Ovary (tissue), 9 donors: ENCODE results near the gene ADAMTS5. TPM values are rescaled to one million over a fixed set of nuclear protein-coding genes. Genes with fewer than 3 reads are reported as not detected.

Experiments
- DNase-seq, 5 donors: peaks; one replicate each; pipeline ENCODE4 v3.0.0-alpha.2; 2019 to 2020
- H3K27ac ChIP-seq, 2 donors: fragments of 200-600 bp; one replicate each; pipeline versions ENCODE4 v1.5.1 to v1.8.0; 2019 to 2022
- H3K27me3 ChIP-seq: fragments of 200-600 bp; one replicate; pipeline ENCODE4 v1.8.0; 2022
- H3K36me3 ChIP-seq: fragments of 200-600 bp; sonication (generic); one replicate; pipeline ENCODE4 v1.5.1; 2019
- H3K4me1 ChIP-seq: one replicate; pipeline ENCODE4 v1.8.1; 2013; ENCODE audit warnings: mild to moderate bottlenecking, moderate library complexity; ENCODE audit not compliant: insufficient read depth
- H3K4me3 ChIP-seq: fragments of 200-600 bp; sonication (generic); one replicate; pipeline ENCODE4 v1.5.1; 2017
- H3K9me3 ChIP-seq, 2 donors: fragments of 200-600 bp in 1 of 2; sonication (generic) in 1 of 2; one replicate each; pipeline versions ENCODE4 v1.5.1 to v1.8.1; 2013 to 2019; ENCODE audit warnings: mild to moderate bottlenecking in 1 of 2, moderate library complexity in 1 of 2
- EP300 ChIP-seq: sonication (generic); formaldehyde crosslinking; IDR thresholded peaks from one replicate; pipeline ENCODE4 v1.6.1; 2017; ENCODE audit warnings: antibody characterized with exemption
- POLR2A ChIP-seq: fragments of 450-650 bp; IDR thresholded peaks from one replicate; pipeline ENCODE4 v1.6.1; 2017; ENCODE audit warnings: antibody characterized with exemption, mild to moderate bottlenecking, moderate library complexity
- WGBS, 3 donors: extraction: QIAGEN DNeasy Blood & Tissue Kit in 1 of 3; methylation state at CpG; one replicate each; pipeline versions ENCODE4 v1.1.5 to v1.1.7; 2013 to 2017; 5-methylcytosine and 5-hydroxymethylcytosine counted together
- intact Hi-C, 4 donors: fragments of 100-400 bp; cut with DNase I; formaldehyde crosslinking; loops; one replicate each; pipeline versions ENCODE4 v1.11.0 to v1.15.1; 2022 to 2023
- polyA plus RNA-seq, 2 donors: library from polyadenylated mRNA; stranded (reverse); fragments of 200-250 nt in 1 of 2; fragments of 350-450 nt in 1 of 2; fragmentation: Illumina TruSeq in 1 of 2; extraction: RNeasy Lipid Tissue Mini Kit (QIAGEN cat#74804) in 1 of 2; gene quantifications; one replicate each; pipeline ENCODE4 v1.2.3, GENCODE V29; 2013 to 2014
- total RNA-seq, 7 donors: library from RNA; depleted of rRNA in 2 of 7; stranded (reverse); fragments of >200 nt in 2 of 7; fragmentation: NEBNext Ultra II Directional in 3 of 7; extraction: Animal tissue kit (Norgen Biotek cat#: 25700) in 3 of 7; gene quantifications; one replicate each; pipeline versions ENCODE4 v1.1.0 to v1.2.4, GENCODE V29; 2016 to 2023
- TF ChIP-seq, protein P1 (sequence below), 3 donors: fragments of 450-650 bp in 2 of 3; fragments of 200-600 bp in 1 of 3; IDR thresholded peaks; one replicate each; pipeline versions ENCODE4 v1.5.1 to v1.8.0; 2016 to 2022; ENCODE audit warnings: antibody characterized with exemption in 3 of 3, mild to moderate bottlenecking in 1 of 3
- donor health status: DM: no; HTN: no; CAD: no; lungs with moderate emphysema.
- donor health status: DM: no; HTN: no; CAD: no.
- donor health status: Bipolar disorder and iron deficiency.
- donor health status: DM: yes; HTN: yes; CAD: no.
- donor health status: DM: no; HTN: no; CAD: no.
- donor health status: DM: yes; HTN: yes; CAD: no.

Gene ADAMTS5
- total and polyA plus RNA-seq, 9 donors: 9.2 to 37.3 (median 21.0) TPM

DNA sequence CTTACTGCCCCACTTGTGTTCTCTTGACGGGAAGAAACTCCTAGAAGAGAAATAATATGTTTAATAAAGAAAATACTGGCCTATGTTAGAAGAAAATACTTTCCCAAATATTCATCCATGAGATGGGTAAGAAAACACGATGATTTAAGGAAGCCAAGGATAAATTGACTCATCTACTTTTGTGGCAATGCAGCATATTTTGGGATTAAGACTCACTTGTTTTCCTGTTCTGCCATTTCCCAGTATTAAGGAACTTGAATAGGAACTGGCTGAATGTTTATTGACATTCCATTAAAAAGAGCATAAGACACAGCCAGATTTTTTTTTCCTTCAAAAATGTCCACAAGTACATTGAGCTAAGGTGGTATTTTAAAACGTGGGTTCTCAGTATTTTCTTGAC is 10.9 kb upstream of the ADAMTS5 start:
- Histone ChIP-seq H3K36me3 (no peaks in the 10 kb centered on the region), H3K9me3 (no peaks in the 10 kb centered on the region), H3K27me3 (no peaks in the 10 kb centered on the region), H3K4me1 (no peaks in the 10 kb centered on the region), H3K4me3 (no peak overlapping the region), H3K27ac (no peak overlapping the region)
- DNase-seq: no peak
- TF ChIP-seq, protein P1, sequence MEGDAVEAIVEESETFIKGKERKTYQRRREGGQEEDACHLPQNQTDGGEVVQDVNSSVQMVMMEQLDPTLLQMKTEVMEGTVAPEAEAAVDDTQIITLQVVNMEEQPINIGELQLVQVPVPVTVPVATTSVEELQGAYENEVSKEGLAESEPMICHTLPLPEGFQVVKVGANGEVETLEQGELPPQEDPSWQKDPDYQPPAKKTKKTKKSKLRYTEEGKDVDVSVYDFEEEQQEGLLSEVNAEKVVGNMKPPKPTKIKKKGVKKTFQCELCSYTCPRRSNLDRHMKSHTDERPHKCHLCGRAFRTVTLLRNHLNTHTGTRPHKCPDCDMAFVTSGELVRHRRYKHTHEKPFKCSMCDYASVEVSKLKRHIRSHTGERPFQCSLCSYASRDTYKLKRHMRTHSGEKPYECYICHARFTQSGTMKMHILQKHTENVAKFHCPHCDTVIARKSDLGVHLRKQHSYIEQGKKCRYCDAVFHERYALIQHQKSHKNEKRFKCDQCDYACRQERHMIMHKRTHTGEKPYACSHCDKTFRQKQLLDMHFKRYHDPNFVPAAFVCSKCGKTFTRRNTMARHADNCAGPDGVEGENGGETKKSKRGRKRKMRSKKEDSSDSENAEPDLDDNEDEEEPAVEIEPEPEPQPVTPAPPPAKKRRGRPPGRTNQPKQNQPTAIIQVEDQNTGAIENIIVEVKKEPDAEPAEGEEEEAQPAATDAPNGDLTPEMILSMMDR (IDR thresholded peaks at IDR 0.05): no peak
- TF ChIP-seq POLR2A: no peak
- TF ChIP-seq EP300: no peak
- intact Hi-C loops: no loop called here
- WGBS, 3 donors: 11 to 37% (median 16%) methylated on average over 3 of the region's 3 CpGs

DNA sequence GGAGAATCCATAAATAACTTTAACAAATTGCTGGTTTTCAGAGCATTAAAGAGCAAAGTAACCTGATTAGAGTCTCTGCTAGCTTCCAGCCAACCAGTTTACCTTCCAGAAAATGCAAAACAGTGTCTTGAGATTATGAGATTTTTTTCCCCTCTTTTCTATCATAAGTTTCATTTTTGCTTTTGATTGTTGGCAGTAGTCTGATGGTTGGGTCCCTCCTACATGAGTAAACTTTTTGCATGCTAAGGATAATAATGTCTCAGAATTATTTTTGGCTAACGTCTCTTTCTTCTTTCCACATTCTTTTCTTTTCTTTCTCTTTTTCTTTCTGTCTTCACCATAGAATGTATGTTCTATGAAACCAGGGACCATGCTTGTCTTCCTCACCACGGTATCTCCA is 6.3 kb upstream of the ADAMTS5 start:
- DNase-seq: no peak
- TF ChIP-seq EP300 (no peak), POLR2A (no peak)
- TF ChIP-seq, protein P1 (IDR thresholded peaks at IDR 0.05): no peak
- intact Hi-C loops: no loop called here
- Histone ChIP-seq H3K4me3 (no peak overlapping the region), H3K36me3 (no peaks in the 10 kb centered on the region), H3K9me3 (no peaks in the 10 kb centered on the region), H3K4me1 (peaks cover 2% of the 10 kb centered on the region), H3K27ac (no peak overlapping the region), H3K27me3 (no peaks in the 10 kb centered on the region)
- 15 to 25% (median 15%) methylated on average over 2 of the region's 2 CpGs for WGBS, 3 donors

DNA sequence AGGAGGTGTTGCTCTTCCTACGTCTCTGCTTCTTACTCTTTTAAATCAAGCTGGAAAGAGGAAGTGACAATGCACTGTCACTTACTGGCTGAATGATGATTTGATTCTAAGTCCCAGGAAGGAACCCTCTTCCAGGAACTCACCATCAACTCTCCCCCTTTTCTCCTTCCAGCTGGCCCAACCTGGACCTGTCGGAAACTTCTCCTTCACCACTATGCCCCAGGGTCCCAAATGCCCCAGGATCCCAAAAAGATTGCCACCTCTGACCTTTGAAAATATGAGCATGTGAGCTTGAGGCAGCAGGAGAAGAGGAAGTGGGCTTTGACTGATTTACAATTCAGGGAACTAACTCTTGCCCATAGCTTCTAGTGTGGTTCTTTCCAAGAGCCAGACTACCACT is 5.3 kb upstream of the ADAMTS5 start:
- intact Hi-C loops: no loop called here
- DNase-seq: no peak
- 59 to 97% (median 93%) methylated on average over 2 of the region's 2 CpGs for WGBS, 3 donors
- Histone ChIP-seq H3K27me3 (no peaks in the 10 kb centered on the region), H3K27ac (no peak overlapping the region), H3K9me3 (no peaks in the 10 kb centered on the region), H3K4me3 (no peak overlapping the region), H3K4me1 (peaks cover 3% of the 10 kb centered on the region), H3K36me3 (no peaks in the 10 kb centered on the region)
- TF ChIP-seq POLR2A (no peak), EP300 (no peak)
- TF ChIP-seq, protein P1 (IDR thresholded peaks at IDR 0.05): no peak

DNA sequence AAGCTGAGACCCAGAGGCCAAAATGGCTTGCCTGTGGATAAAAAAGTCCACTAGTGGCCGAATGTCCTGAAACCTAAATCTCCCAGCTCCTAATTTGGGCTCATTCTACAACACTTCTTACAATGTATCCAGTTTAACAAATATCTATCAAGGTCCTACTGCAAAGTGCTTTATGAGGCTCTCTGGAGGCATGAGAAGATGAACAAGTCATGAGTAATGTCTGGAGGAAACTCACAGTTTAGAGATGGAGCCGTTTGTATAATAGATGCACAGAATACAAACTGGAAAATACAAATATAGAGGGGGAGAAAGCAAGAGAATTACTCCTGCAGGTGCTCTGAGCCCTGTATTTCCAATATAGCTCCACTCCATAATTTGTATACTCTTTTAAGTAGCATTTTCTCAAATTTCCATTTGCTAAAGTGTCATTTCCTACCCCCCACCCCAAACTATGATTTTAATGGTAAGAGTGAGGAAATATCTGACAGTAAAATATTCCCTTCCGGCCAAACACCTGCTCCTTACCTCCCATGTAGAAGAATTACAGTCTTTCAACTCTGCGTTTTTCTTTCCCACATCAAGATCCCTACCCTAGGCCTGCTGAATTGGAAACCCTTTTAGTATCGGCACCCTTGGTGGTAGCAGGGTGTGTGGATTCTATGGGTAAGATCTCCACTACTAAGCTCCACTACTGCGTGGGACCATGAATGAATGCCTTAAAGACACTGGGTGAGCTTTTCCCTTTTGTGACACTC is 3.3 kb upstream of the ADAMTS5 start:
- TF ChIP-seq EP300: no peak
- TF ChIP-seq, protein P1 (IDR thresholded peaks at IDR 0.05): no peak
- H3K36me3 ChIP-seq: no peaks in the 10 kb centered on the region
- DNase-seq: no peak
- H3K27me3 ChIP-seq: no peaks in the 10 kb centered on the region
- no peak overlapping the region for H3K27ac ChIP-seq
- WGBS, 3 donors: 87 to 95% (median 90%) methylated on average over 6 of the region's 6 CpGs
- no peak overlapping the region for H3K4me3 ChIP-seq
- intact Hi-C loops: loop anchor here in 2 of 4 donors (10.0 kb wide), 3 partner anchors 195 to 595 kb away; no protein-coding TSS in a partner anchor
- H3K9me3 ChIP-seq: no peaks in the 10 kb centered on the region
- peaks cover 3% of the 10 kb centered on the region for H3K4me1 ChIP-seq
